Measurements from ENCODE around the gene LMOD1. TPM values are rescaled to one million over a fixed set of nuclear protein-coding genes. Genes with fewer than 3 reads are reported as not detected.

LMOD1 gene
- total RNA-seq = not detected in 2 replicates

GRCh38 chr1:201946224-201946908, at the start of gene LMOD1:
LMOD1 (minus strand) TSS chr1:201946548; CDS start chr1:201946340, 208 bp downstream.

GRCh38 chr1:201982623-201983379, 36.5 kb upstream of the LMOD1 start, which contains the start of gene RNPEP:
RNPEP (plus strand) TSS chr1:201982648; CDS start chr1:201982667, 19 bp downstream.

GRCh38 chr1:201955009-201955728, 8.8 kb upstream of the LMOD1 start, which contains the start of gene TIMM17A:
TIMM17A (plus strand) TSS chr1:201955503; CDS start chr1:201955527, 24 bp downstream.

GRCh38 chr1:201888282-201889089, 57.9 kb downstream of the LMOD1 start, which contains the start of gene SHISA4:
SHISA4 (plus strand) TSS chr1:201888898; CDS start chr1:201888995, 97 bp downstream.

Small RNA genes lying within 50 kb of the gene (small RNA-seq; reads per million reads assigned to genes)
- not detected for gene MIR6739
- not detected for gene RF00156

Other genes with a start within 250 kb of the LMOD1 start
- gene IPO9, start 117.4 kb downstream of the LMOD1 start, total RNA-seq = 48.5 and 53.6 TPM in 2 replicates
- 8.5 and 9.8 TPM in 2 replicates for gene SHISA4, start 57.6 kb downstream of the LMOD1 start, total RNA-seq
- 79.1 and 80.7 TPM in 2 replicates for gene TIMM17A, start 9.0 kb upstream of the LMOD1 start, total RNA-seq
- 75.7 and 86.5 TPM in 2 replicates for gene RNPEP, start 36.1 kb upstream of the LMOD1 start, total RNA-seq
- 0.07 and 0.13 TPM in 2 replicates for gene ELF3, start 64.0 kb upstream of the LMOD1 start, total RNA-seq
- gene GPR37L1, start 176.4 kb upstream of the LMOD1 start, total RNA-seq = not detected in 2 replicates
- gene ARL8A, start 198.2 kb upstream of the LMOD1 start, total RNA-seq = 19.8 and 22.5 TPM in 2 replicates
- gene PTPN7, start 214.1 kb upstream of the LMOD1 start, total RNA-seq = 0.27 and 0.36 TPM in 2 replicates
- not detected in 2 replicates for gene LGR6, start 247.3 kb upstream of the LMOD1 start, total RNA-seq

Data from thoracic aorta endothelial cell (primary cell).